K562 (cell line): ENCODE data around the gene PDK1.

Experiments used
- HMG20A ChIP-seq: fragments of 450-650 bp; formaldehyde crosslinking; conservative IDR thresholded peaks from 2 replicates; pipeline ENCODE4 v1.4.0; 2020; ENCODE audit warnings: mild to moderate bottlenecking, mixed read lengths
- TF ChIP-seq, protein P1 (sequence below), 3 experiments: IDR thresholded peaks in 2 of 3; conservative IDR thresholded peaks in 1 of 3; 2 replicates each; pipeline ENCODE4 v1.5.1; 2011 to 2012; ENCODE audit warnings: low read length in 3 of 3, mild to moderate bottlenecking in 3 of 3, control low read depth in 2 of 3, improper control_type of control experiment in 1 of 3, inconsistent platforms in 1 of 3, low read depth in 1 of 3, mixed read lengths in 1 of 3, moderate library complexity in 1 of 3; ENCODE audit not compliant: insufficient read depth in 2 of 3

- TF ChIP-seq, protein P1, sequence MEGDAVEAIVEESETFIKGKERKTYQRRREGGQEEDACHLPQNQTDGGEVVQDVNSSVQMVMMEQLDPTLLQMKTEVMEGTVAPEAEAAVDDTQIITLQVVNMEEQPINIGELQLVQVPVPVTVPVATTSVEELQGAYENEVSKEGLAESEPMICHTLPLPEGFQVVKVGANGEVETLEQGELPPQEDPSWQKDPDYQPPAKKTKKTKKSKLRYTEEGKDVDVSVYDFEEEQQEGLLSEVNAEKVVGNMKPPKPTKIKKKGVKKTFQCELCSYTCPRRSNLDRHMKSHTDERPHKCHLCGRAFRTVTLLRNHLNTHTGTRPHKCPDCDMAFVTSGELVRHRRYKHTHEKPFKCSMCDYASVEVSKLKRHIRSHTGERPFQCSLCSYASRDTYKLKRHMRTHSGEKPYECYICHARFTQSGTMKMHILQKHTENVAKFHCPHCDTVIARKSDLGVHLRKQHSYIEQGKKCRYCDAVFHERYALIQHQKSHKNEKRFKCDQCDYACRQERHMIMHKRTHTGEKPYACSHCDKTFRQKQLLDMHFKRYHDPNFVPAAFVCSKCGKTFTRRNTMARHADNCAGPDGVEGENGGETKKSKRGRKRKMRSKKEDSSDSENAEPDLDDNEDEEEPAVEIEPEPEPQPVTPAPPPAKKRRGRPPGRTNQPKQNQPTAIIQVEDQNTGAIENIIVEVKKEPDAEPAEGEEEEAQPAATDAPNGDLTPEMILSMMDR (IDR thresholded peaks at IDR 0.05 in 2 of 3, conservative IDR thresholded peaks at IDR 0.05 in 1 of 3; ENCODE audit: insufficient read depth in 2 of 3, low read depth in 1 of 3, low read length in 3 of 3): no peak
- TF ChIP-seq HMG20A: no peak
Measured at GRCh38 chr2:172550419-172550818, 5.5 kb upstream of the PDK1 start.
